Measurements from ENCODE around the gene ARHGEF16.

ARHGEF16 gene

GRCh38 chr1:3423245-3423829 lies 31.1 kb upstream of the ARHGEF16 start:
- DNase-seq = no peak

GRCh38 chr1:3423896-3424611 lies 30.4 kb upstream of the ARHGEF16 start:
- DNase-seq = no peak

GRCh38 chr1:3425486-3426215 lies 28.8 kb upstream of the ARHGEF16 start:
- no peak for DNase-seq

- no peak for DNase-seq
Observed at GRCh38 chr1:3426956-3427535, 27.4 kb upstream of the ARHGEF16 start.

- no peak for DNase-seq
Observed at GRCh38 chr1:3427711-3428704, 26.5 kb upstream of the ARHGEF16 start.

- no peak for DNase-seq
Observed at GRCh38 chr1:3428899-3429298, 25.6 kb upstream of the ARHGEF16 start.

- DNase-seq = no peak
Observed at GRCh38 chr1:3429320-3429719, 25.1 kb upstream of the ARHGEF16 start.

- DNase-seq = no peak
Observed at GRCh38 chr1:3429766-3430165, 24.7 kb upstream of the ARHGEF16 start.

GRCh38 chr1:3430406-3430805 lies 24.1 kb upstream of the ARHGEF16 start:
- DNase-seq = no peak

- no peak for DNase-seq
Observed at GRCh38 chr1:3430820-3431219, 23.6 kb upstream of the ARHGEF16 start.

GRCh38 chr1:3431266-3431665 lies 23.2 kb upstream of the ARHGEF16 start:
- DNase-seq = no peak

- no peak for DNase-seq
Observed at GRCh38 chr1:3431686-3432085, 22.8 kb upstream of the ARHGEF16 start.

GRCh38 chr1:3432306-3432705 lies 22.2 kb upstream of the ARHGEF16 start:
- DNase-seq = no peak

GRCh38 chr1:3433076-3433475 lies 21.4 kb upstream of the ARHGEF16 start:
- no peak for DNase-seq

GRCh38 chr1:3433596-3434320 lies 20.7 kb upstream of the ARHGEF16 start:
- no peak for DNase-seq

- DNase-seq = no peak
Observed at GRCh38 chr1:3434406-3435110, 19.9 kb upstream of the ARHGEF16 start.

- DNase-seq = no peak
Observed at GRCh38 chr1:3435666-3436065, 18.8 kb upstream of the ARHGEF16 start.

GRCh38 chr1:3436451-3436850 lies 18.0 kb upstream of the ARHGEF16 start:
- no peak for DNase-seq

GRCh38 chr1:3436901-3437300 lies 17.6 kb upstream of the ARHGEF16 start:
- DNase-seq = no peak

- DNase-seq = no peak
Observed at GRCh38 chr1:3438661-3439180, 15.7 kb upstream of the ARHGEF16 start.

Data from NCI-H1417 treated with DMSO at 0.1 percent for 48 hours (cell line).